H9 (cell line): ENCODE data around the gene PPP3CA. TPM values are rescaled to one million over a fixed set of nuclear protein-coding genes. Genes with fewer than 3 reads are reported as not detected.

Source experiments
- DNase-seq: peaks from one replicate; pipeline ENCODE4 v3.0.0-alpha.2; 2017
- H2AFZ ChIP-seq: one replicate; pipeline ENCODE4 v1.6.1; 2013; ENCODE audit warnings: mild to moderate bottlenecking, low read length, control low read depth, moderate library complexity
- H2AK5ac ChIP-seq: 2 replicates; pipeline ENCODE4 v1.6.1; 2013; ENCODE audit warnings: low read length, control low read depth, mixed read lengths; ENCODE audit not compliant: insufficient read length
- H2BK120ac ChIP-seq: one replicate; pipeline ENCODE4 v1.6.1; 2013; ENCODE audit warnings: low read depth, mild to moderate bottlenecking, low read length, control low read depth, inconsistent platforms; ENCODE audit not compliant: poor library complexity, severe bottlenecking
- H2BK12ac ChIP-seq: 2 replicates; pipeline ENCODE4 v1.6.1; 2013; ENCODE audit warnings: low read length, control low read depth, mixed read lengths, low read depth; ENCODE audit not compliant: insufficient read length
- H2BK15ac ChIP-seq: 2 replicates; pipeline ENCODE4 v1.6.1; 2013; ENCODE audit warnings: low read depth, low read length, control low read depth
- H2BK20ac ChIP-seq: one replicate; pipeline ENCODE4 v1.6.1; 2013; ENCODE audit warnings: low read depth, mild to moderate bottlenecking, low read length, control low read depth, inconsistent platforms; ENCODE audit not compliant: poor library complexity, severe bottlenecking
- H2BK5ac ChIP-seq: 2 replicates; pipeline ENCODE4 v1.6.1; 2013; ENCODE audit warnings: low read length, control low read depth, mixed read lengths; ENCODE audit not compliant: insufficient read length
- H3K14ac ChIP-seq: 2 replicates; pipeline ENCODE4 v1.6.1; 2013; ENCODE audit warnings: low read length, control low read depth; ENCODE audit not compliant: insufficient read depth
- H3K18ac ChIP-seq: 2 replicates; pipeline ENCODE4 v1.6.1; 2013; ENCODE audit warnings: low read depth, mild to moderate bottlenecking, mixed read lengths, low read length, control low read depth; ENCODE audit not compliant: insufficient read length
- H3K23ac ChIP-seq: 2 replicates; pipeline ENCODE4 v1.6.1; 2013; ENCODE audit warnings: low read length, control low read depth, mixed read lengths, low read depth; ENCODE audit not compliant: insufficient read length
- H3K23me2 ChIP-seq: 2 replicates; pipeline ENCODE4 v1.6.1; 2013; ENCODE audit warnings: low read depth, mild to moderate bottlenecking, mixed read lengths, low read length, control low read depth; ENCODE audit not compliant: insufficient read length, poor library complexity, severe bottlenecking
- H3K27ac ChIP-seq: 2 replicates; pipeline ENCODE4 v1.5.1; 2013; ENCODE audit warnings: low read length, control low read depth, mixed read lengths, low read depth; ENCODE audit not compliant: insufficient read length
- H3K27me3 ChIP-seq: 2 replicates; pipeline ENCODE4 v1.6.1; 2013; ENCODE audit warnings: low read length, control low read depth, inconsistent platforms; ENCODE audit not compliant: insufficient read depth
- H3K4ac ChIP-seq: 2 replicates; pipeline ENCODE4 v1.6.1; 2013; ENCODE audit warnings: low read depth, mild to moderate bottlenecking, control low read depth, inconsistent platforms, low read length, moderate library complexity
- H3K4me1 ChIP-seq: 2 replicates; pipeline ENCODE4 v1.6.1; 2013; ENCODE audit warnings: low read length, control low read depth, inconsistent platforms; ENCODE audit not compliant: insufficient read depth
- H3K4me2 ChIP-seq: 2 replicates; pipeline ENCODE4 v1.6.1; 2013; ENCODE audit warnings: low read length, control low read depth, mixed read lengths; ENCODE audit not compliant: insufficient read length, insufficient read depth
- H3K56ac ChIP-seq: 2 replicates; pipeline ENCODE4 v1.6.1; 2013; ENCODE audit warnings: low read depth, mild to moderate bottlenecking, mixed read lengths, low read length, control low read depth; ENCODE audit not compliant: insufficient read length
- H3K79me1 ChIP-seq: 2 replicates; pipeline ENCODE4 v1.6.1; 2013; ENCODE audit warnings: low read depth, mild to moderate bottlenecking, moderate library complexity, low read length, control low read depth, inconsistent platforms; ENCODE audit not compliant: insufficient read depth, poor library complexity, severe bottlenecking
- H3K79me2 ChIP-seq: 2 replicates; pipeline ENCODE4 v1.6.1; 2013; ENCODE audit warnings: low read length, control low read depth, inconsistent platforms; ENCODE audit not compliant: insufficient read depth
- H3K9ac ChIP-seq: 2 replicates; pipeline ENCODE4 v1.6.1; 2013; ENCODE audit warnings: low read length, control low read depth, mixed read lengths; ENCODE audit not compliant: insufficient read length; ENCODE audit errors: extremely low read depth
- H3K9me3 ChIP-seq: one replicate; pipeline ENCODE4 v1.6.1; 2013; ENCODE audit warnings: low read depth, low read length, inconsistent platforms; ENCODE audit not compliant: control insufficient read depth
- H3T11ph ChIP-seq: one replicate; pipeline ENCODE4 v1.6.1; 2013; ENCODE audit warnings: mild to moderate bottlenecking, low read length, control low read depth, inconsistent platforms
- H4K20me1 ChIP-seq: one replicate; pipeline ENCODE4 v1.6.1; 2013; ENCODE audit not compliant: control insufficient read depth, insufficient read length, insufficient read depth
- H4K5ac ChIP-seq: 2 replicates; pipeline ENCODE4 v1.6.1; 2013; ENCODE audit warnings: low read depth, mild to moderate bottlenecking, mixed read lengths, low read length, control low read depth; ENCODE audit not compliant: insufficient read length
- H4K8ac ChIP-seq: replicated peaks from 2 replicates; pipeline ENCODE4 v1.6.1; 2013; ENCODE audit warnings: low read length, control low read depth, mixed read lengths, low read depth; ENCODE audit not compliant: insufficient read length
- H4K91ac ChIP-seq: 2 replicates; pipeline ENCODE4 v1.6.1; 2013; ENCODE audit warnings: low read depth, mild to moderate bottlenecking, moderate library complexity, mixed read lengths, low read length, control low read depth; ENCODE audit not compliant: insufficient read length
- H3K27ac Mint-ChIP-seq, 3 experiments: 2 replicates in 2 of 3; 3 replicates in 1 of 3; pipeline ENCODE4 v1.8.0; 2020 to 2021; ENCODE audit warnings: mixed read lengths in 3 of 3, mild to moderate bottlenecking in 1 of 3, moderate library complexity in 1 of 3
- H3K27me3 Mint-ChIP-seq: 2 replicates; pipeline ENCODE4 v1.8.0; 2021; ENCODE audit warnings: low read depth, mild to moderate bottlenecking, moderate library complexity, mixed read lengths
- H3K36me3 Mint-ChIP-seq, 3 experiments: 2 replicates in 2 of 3; 3 replicates in 1 of 3; pipeline ENCODE4 v1.8.0; 2020 to 2021; ENCODE audit warnings: low read depth in 3 of 3, mixed read lengths in 3 of 3; ENCODE audit not compliant: insufficient read depth in 1 of 3
- H3K4me1 Mint-ChIP-seq, 2 experiments: 2 replicates each; pipeline ENCODE4 v1.8.0; 2020; ENCODE audit warnings: mixed read lengths in 2 of 2
- H3K4me3 Mint-ChIP-seq, 2 experiments: 2 replicates in 1 of 2; 3 replicates in 1 of 2; pipeline ENCODE4 v1.8.0; 2020 to 2021; ENCODE audit warnings: mild to moderate bottlenecking in 2 of 2, mixed read lengths in 2 of 2, moderate library complexity in 1 of 2
- H3K9me3 Mint-ChIP-seq, 2 experiments: 2 replicates in 1 of 2; 3 replicates in 1 of 2; pipeline ENCODE4 v1.8.0; 2020; ENCODE audit warnings: mild to moderate bottlenecking in 2 of 2, mixed read lengths in 2 of 2, moderate library complexity in 1 of 2
- WGBS: extraction: QIAGEN DNeasy Blood & Tissue Kit; methylation state at CpG from one replicate; pipeline ENCODE4 v1.1.7; 2013; ENCODE audit warnings: missing lambda C conversion rate, low lambda C conversion rate, mixed read lengths; ENCODE audit not compliant: insufficient read length; ENCODE audit errors: extremely low coverage; 5-methylcytosine and 5-hydroxymethylcytosine counted together
- total RNA-seq: library from RNA; stranded (reverse); gene quantifications from 2 replicates; pipeline ENCODE4 v1.2.1, GENCODE V29; 2021
- TF ChIP-seq, protein P1 (sequence below): fragments of 200-600 bp; sonication (generic); conservative IDR thresholded peaks from 3 replicates; pipeline ENCODE4 v1.8.0; 2021; ENCODE audit warnings: antibody characterized with exemption, mild to moderate bottlenecking

The PPP3CA gene
- total RNA-seq, 1 experiment from 2014 or later = 16.8 TPM

GRCh38 chr4:101288365-101289145 lies 58.8 kb downstream of the PPP3CA start:
- Histone ChIP-seq H4K91ac (no peak overlapping the region), H3K23me2 (no peaks in the 10 kb centered on the region), H2BK20ac (no peak overlapping the region), H2BK15ac (no peak overlapping the region), H3K79me1 (no peaks in the 10 kb centered on the region), H4K5ac (no peak overlapping the region), H2BK12ac (no peak overlapping the region), H2AK5ac (no peak overlapping the region), H3K9ac (no peak overlapping the region), H3K23ac (no peak overlapping the region), H3K14ac (no peak overlapping the region), H3K27me3 (no peaks in the 10 kb centered on the region), H3K4me1 (peaks cover 16% of the 10 kb centered on the region), H3K4ac (no peak overlapping the region), H4K20me1 (no peaks in the 10 kb centered on the region), H3K56ac (no peak overlapping the region), H2AFZ (no peak overlapping the region), H3K4me2 (no peak overlapping the region), H3K79me2 (peaks cover 4% of the 10 kb centered on the region; the same call in 1 of the 2 replicates), H2BK120ac (no peak overlapping the region), H3K27ac (no peak overlapping the region), H3T11ph (no peak overlapping the region), H2BK5ac (no peak overlapping the region), H3K9me3 (no peaks in the 10 kb centered on the region), H3K18ac (no peak overlapping the region), H4K8ac (no peak overlapping the region)
- 100% methylated on average over 2 of the region's 6 CpGs for WGBS
- peak overlapping the region in 1 of 3 experiments; percentile 31; a peak in 2 of 7 replicates for H3K27ac Mint-ChIP-seq
- peak overlapping the region in 1 of 2 experiments; percentile 19; a peak in 1 of 5 replicates for H3K4me3 Mint-ChIP-seq
- peaks cover 27 to 52% of the 10 kb centered on the region in 2 experiments for H3K4me1 Mint-ChIP-seq
- DNase-seq = no peak
- H3K36me3 Mint-ChIP-seq = peaks cover 0 to 2% (median 0%) of the 10 kb centered on the region in 3 experiments; a peak in 1 of 7 replicates
- no peaks in the 10 kb centered on the region for H3K27me3 Mint-ChIP-seq
- TF ChIP-seq, protein P1, sequence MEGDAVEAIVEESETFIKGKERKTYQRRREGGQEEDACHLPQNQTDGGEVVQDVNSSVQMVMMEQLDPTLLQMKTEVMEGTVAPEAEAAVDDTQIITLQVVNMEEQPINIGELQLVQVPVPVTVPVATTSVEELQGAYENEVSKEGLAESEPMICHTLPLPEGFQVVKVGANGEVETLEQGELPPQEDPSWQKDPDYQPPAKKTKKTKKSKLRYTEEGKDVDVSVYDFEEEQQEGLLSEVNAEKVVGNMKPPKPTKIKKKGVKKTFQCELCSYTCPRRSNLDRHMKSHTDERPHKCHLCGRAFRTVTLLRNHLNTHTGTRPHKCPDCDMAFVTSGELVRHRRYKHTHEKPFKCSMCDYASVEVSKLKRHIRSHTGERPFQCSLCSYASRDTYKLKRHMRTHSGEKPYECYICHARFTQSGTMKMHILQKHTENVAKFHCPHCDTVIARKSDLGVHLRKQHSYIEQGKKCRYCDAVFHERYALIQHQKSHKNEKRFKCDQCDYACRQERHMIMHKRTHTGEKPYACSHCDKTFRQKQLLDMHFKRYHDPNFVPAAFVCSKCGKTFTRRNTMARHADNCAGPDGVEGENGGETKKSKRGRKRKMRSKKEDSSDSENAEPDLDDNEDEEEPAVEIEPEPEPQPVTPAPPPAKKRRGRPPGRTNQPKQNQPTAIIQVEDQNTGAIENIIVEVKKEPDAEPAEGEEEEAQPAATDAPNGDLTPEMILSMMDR = no peak
- no peaks in the 10 kb centered on the region for H3K9me3 Mint-ChIP-seq
